ENCODE measurements around the gene HLA-G.

- no peak for TF ChIP-seq CTCF (IDR thresholded peaks at IDR 0.05; ENCODE audit: low read depth, low read length)
- no peak for TF ChIP-seq EZH2phosphoT487 (IDR thresholded peaks at IDR 0.05; ENCODE audit: low read depth)
Measured at GRCh38 chr6:29814379-29815117, 13.1 kb upstream of the HLA-G start.
